Transverse colon (tissue), 4 donors: ENCODE measurements around the gene TAF3. TPM values are rescaled to one million over a fixed set of nuclear protein-coding genes. Genes with fewer than 3 reads are reported as not detected.

Experiments
- DNase-seq: peaks from one replicate; pipeline ENCODE4 v3.0.0-alpha.2; 2019
- H3K27ac ChIP-seq, 4 donors: fragments of 200-600 bp; sonication (generic); 2 replicates each; pipeline ENCODE4 v1.5.1; 2016 to 2018; ENCODE audit warnings: inconsistent platforms in 4 of 4
- H3K27me3 ChIP-seq: fragments of 200-600 bp; sonication (generic); 2 replicates; pipeline ENCODE4 v1.5.1; 2017; ENCODE audit warnings: inconsistent platforms
- H3K36me3 ChIP-seq, 4 donors: fragments of 200-600 bp; sonication (generic); 2 replicates each; pipeline ENCODE4 v1.5.1; 2017 to 2019; ENCODE audit warnings: inconsistent platforms in 4 of 4
- H3K4me1 ChIP-seq, 4 donors: fragments of 200-600 bp; sonication (generic); 2 replicates each; pipeline ENCODE4 v1.5.1; 2017 to 2020; ENCODE audit warnings: inconsistent platforms in 4 of 4
- H3K4me3 ChIP-seq, 4 donors: fragments of 200-600 bp; sonication (generic); 1 replicate in 1 of 4; 2 replicates in 3 of 4; pipeline versions ENCODE4 v1.5.1 to v1.6.1; 2017 to 2019; ENCODE audit warnings: inconsistent platforms in 4 of 4
- H3K9me3 ChIP-seq, 2 donors: fragments of 200-600 bp; sonication (generic); 2 replicates each; pipeline ENCODE4 v1.5.1; 2017 to 2019; ENCODE audit warnings: inconsistent platforms in 2 of 2
- CTCF ChIP-seq, 5 experiments: fragments of 200-600 bp in 3 of 5; fragments of 450-650 bp in 2 of 5; sonication (generic) in 3 of 5; IDR thresholded peaks; 1 replicate in 2 of 5; 2 replicates in 3 of 5; pipeline ENCODE4 v1.5.1; 2016 to 2017; ENCODE audit warnings: antibody characterized with exemption in 5 of 5, inconsistent platforms in 3 of 5, mild to moderate bottlenecking in 2 of 5, moderate library complexity in 1 of 5
- EP300 ChIP-seq: sonication (generic); formaldehyde crosslinking; IDR thresholded peaks from one replicate; pipeline ENCODE4 v1.6.1; 2017; ENCODE audit warnings: antibody characterized with exemption, low read depth
- POLR2A ChIP-seq: fragments of 450-650 bp; IDR thresholded peaks from one replicate; pipeline ENCODE4 v1.6.1; 2016; ENCODE audit warnings: antibody characterized with exemption, mild to moderate bottlenecking, moderate library complexity
- POLR2AphosphoS5 ChIP-seq, 3 donors: sonication (generic); formaldehyde crosslinking; IDR thresholded peaks; one replicate each; pipeline ENCODE4 v1.6.1; 2016; ENCODE audit warnings: antibody characterized with exemption in 3 of 3
- WGBS, 2 donors: methylation state at CpG; one replicate each; pipeline ENCODE4 v1.1.5; 2018; ENCODE audit warnings: low coverage in 1 of 2; 5-methylcytosine and 5-hydroxymethylcytosine counted together
- in situ Hi-C, 4 donors: fragments of 200-750 bp; cut with MboI; loops; one replicate each; pipeline versions ENCODE4 v1.15.0 to v1.15.1; 2017; ENCODE audit warnings: low sequenced_read_pairs in 3 of 4, low pct_ligation_motif_present in 1 of 4, low pct_unique_long_range_greater_than_20kb in 1 of 4
- intact Hi-C: fragments of 100-400 bp; cut with DNase I; formaldehyde crosslinking; loops from one replicate; pipeline ENCODE4 v1.15.1; 2023; ENCODE audit warnings: low total_unique reads
- total RNA-seq, 4 donors: library from RNA; depleted of rRNA; stranded (reverse); fragments of >200 nt; gene quantifications; one replicate each; pipeline ENCODE4 v1.1.0, GENCODE V29; 2016

Gene TAF3
- total RNA-seq, 4 donors from 2014 or later, result 4.8 to 35.6 (median 9.6) TPM

GRCh38 chr10:7833210-7833609 lies 14.9 kb downstream of the TAF3 start:
- DNase-seq, result no peak
- peaks cover 0 to 5% (median 0%) of the 10 kb centered on the region in 4 donors for H3K4me1 ChIP-seq
- in situ Hi-C loops (no loop called here), intact Hi-C loops (no loop called here)
- H3K4me3 ChIP-seq, result no peak overlapping the region
- H3K36me3 ChIP-seq, result no peaks in the 10 kb centered on the region
- no peaks in the 10 kb centered on the region for H3K27me3 ChIP-seq
- no peaks in the 10 kb centered on the region for H3K9me3 ChIP-seq
- TF ChIP-seq POLR2A (no peak), EP300 (no peak), CTCF (IDR thresholded peaks at IDR 0.05) (no peak), POLR2AphosphoS5 (IDR thresholded peaks at IDR 0.05) (no peak)
- no peak overlapping the region for H3K27ac ChIP-seq

- no peaks in the 10 kb centered on the region for H3K9me3 ChIP-seq
- 88 to 92% methylated on average over 3 of the region's 3 CpGs for WGBS, 2 donors
These were observed 16.0 kb downstream of the TAF3 start for GRCh38 chr10:7834262-7834661.

GRCh38 chr10:7836571-7836970 lies 18.3 kb downstream of the TAF3 start:
- TF ChIP-seq POLR2AphosphoS5 (IDR thresholded peaks at IDR 0.05) (no peak), EP300 (no peak), POLR2A (no peak), CTCF (IDR thresholded peaks at IDR 0.05) (no peak)
- H3K27me3 ChIP-seq, result no peaks in the 10 kb centered on the region
- no peaks in the 10 kb centered on the region for H3K36me3 ChIP-seq
- no peaks in the 10 kb centered on the region for H3K9me3 ChIP-seq
- no peak for DNase-seq
- intact Hi-C loops, result no loop called here
- in situ Hi-C loops, result no loop called here
- no peak overlapping the region for H3K27ac ChIP-seq
- H3K4me3 ChIP-seq, result no peak overlapping the region
- no peaks in the 10 kb centered on the region for H3K4me1 ChIP-seq
- 90 to 98% methylated on average over 2 of the region's 2 CpGs for WGBS, 2 donors

More at GRCh38 chr10:7834262-7834661, 16.0 kb downstream of the TAF3 start:
- H3K27me3 ChIP-seq, result no peaks in the 10 kb centered on the region
- no peak for TF ChIP-seq POLR2A
- no peak for TF ChIP-seq POLR2AphosphoS5 (IDR thresholded peaks at IDR 0.05)
- no peak for TF ChIP-seq EP300
- no peak for TF ChIP-seq CTCF (IDR thresholded peaks at IDR 0.05)
- no peak overlapping the region for H3K27ac ChIP-seq
- DNase-seq, result no peak
- H3K4me1 ChIP-seq, result peaks cover 0 to 5% (median 0%) of the 10 kb centered on the region in 4 donors
- in situ Hi-C loops, result no loop called here
- no peaks in the 10 kb centered on the region for H3K36me3 ChIP-seq
- intact Hi-C loops, result no loop called here
- H3K4me3 ChIP-seq, result no peak overlapping the region

- Histone ChIP-seq H3K27ac (no peak overlapping the region), H3K9me3 (no peaks in the 10 kb centered on the region), H3K4me1 (no peaks in the 10 kb centered on the region), H3K36me3 (no peaks in the 10 kb centered on the region), H3K4me3 (no peak overlapping the region), H3K27me3 (no peaks in the 10 kb centered on the region)
- no peak for TF ChIP-seq CTCF (IDR thresholded peaks at IDR 0.05)
- TF ChIP-seq EP300, result no peak
- TF ChIP-seq POLR2A, result no peak
- TF ChIP-seq POLR2AphosphoS5 (IDR thresholded peaks at IDR 0.05), result no peak
- intact Hi-C loops, result no loop called here
- no peak for DNase-seq
- WGBS, 2 donors, result 93 to 94% methylated on average over 1 of the region's 1 CpG
- in situ Hi-C loops, result no loop called here
These were observed 28.3 kb downstream of the TAF3 start for GRCh38 chr10:7846591-7846990.
